ES-I3 (cell line): ENCODE data around the gene TMEM266.

Source experiments
- H3K36me3 ChIP-seq: 2 replicates; pipeline ENCODE4 v1.6.1; 2013; ENCODE audit warnings: mild to moderate bottlenecking, low read length, control low read depth, moderate library complexity; ENCODE audit not compliant: insufficient read depth
- H3K4me1 ChIP-seq: 2 replicates; pipeline ENCODE4 v1.6.1; 2013; ENCODE audit warnings: mild to moderate bottlenecking, control low read depth, low read length; ENCODE audit not compliant: insufficient read depth
- H3K9ac ChIP-seq: 2 replicates; pipeline ENCODE4 v1.6.1; 2013; ENCODE audit warnings: low read depth, mild to moderate bottlenecking, low read length, moderate library complexity
- H3K9me3 ChIP-seq: 2 replicates; pipeline ENCODE4 v1.6.1; 2013; ENCODE audit warnings: mild to moderate bottlenecking, low read length, moderate library complexity; ENCODE audit not compliant: control insufficient read depth, insufficient read depth

Gene TMEM266

DNA sequence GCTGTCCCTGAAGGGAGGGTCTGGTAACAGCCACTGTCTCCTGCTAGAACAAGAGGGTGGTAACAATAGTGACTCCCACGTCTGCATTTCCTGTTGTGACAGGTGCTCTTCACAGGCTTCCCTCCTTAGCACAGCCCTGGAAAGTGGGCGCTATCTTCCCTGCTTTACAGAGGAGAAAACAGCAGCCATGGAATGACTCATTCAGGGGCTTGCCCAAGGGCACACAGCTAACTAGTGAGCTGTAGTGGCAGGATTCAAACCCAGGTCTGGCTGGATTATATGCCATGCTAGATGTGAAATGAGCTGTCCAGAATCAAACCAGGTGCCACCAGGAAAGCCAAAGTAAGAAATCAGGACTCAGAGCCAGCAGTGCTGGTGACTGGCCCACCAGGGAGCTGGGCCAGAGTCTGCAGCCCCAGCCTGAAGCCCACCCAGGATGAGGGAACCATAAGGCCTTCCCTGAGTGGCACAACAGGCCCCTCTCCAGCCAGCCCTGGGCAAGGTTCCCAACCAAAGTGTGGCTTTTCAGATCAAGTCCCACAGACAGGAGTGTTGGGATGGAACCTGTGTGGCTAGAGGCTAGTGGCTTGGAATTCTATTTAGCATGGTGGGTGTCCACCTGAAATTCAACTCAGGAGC, 149.1 kb downstream of the TMEM266 start:
- Histone ChIP-seq H3K9ac (no peak overlapping the region), H3K9me3 (no peaks in the 10 kb centered on the region), H3K36me3 (no peaks in the 10 kb centered on the region; the same call in 1 of the 2 replicates), H3K4me1 (no peaks in the 10 kb centered on the region)

DNA sequence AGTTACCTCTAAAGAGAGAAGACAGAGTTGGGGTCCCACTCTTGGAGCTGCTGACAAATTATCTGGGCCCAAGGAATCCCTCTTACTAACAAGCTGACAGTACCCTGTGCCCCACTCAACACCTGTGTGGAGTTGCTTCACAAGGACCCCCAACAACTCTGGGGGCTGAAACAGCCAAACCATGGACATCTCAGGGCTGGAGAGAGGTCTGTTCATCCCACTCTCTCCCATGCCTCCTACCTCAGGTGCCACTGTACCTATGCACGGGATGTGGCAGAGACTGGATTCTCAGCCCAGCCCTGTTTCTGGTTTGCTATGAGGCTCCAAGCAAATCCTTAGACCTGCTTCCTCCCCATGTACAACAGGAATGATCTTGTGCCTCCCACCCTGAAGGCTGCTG, 149.7 kb downstream of the TMEM266 start:
- Histone ChIP-seq H3K36me3 (no peaks in the 10 kb centered on the region; the same call in 1 of the 2 replicates), H3K9me3 (no peaks in the 10 kb centered on the region), H3K4me1 (no peaks in the 10 kb centered on the region)

DNA sequence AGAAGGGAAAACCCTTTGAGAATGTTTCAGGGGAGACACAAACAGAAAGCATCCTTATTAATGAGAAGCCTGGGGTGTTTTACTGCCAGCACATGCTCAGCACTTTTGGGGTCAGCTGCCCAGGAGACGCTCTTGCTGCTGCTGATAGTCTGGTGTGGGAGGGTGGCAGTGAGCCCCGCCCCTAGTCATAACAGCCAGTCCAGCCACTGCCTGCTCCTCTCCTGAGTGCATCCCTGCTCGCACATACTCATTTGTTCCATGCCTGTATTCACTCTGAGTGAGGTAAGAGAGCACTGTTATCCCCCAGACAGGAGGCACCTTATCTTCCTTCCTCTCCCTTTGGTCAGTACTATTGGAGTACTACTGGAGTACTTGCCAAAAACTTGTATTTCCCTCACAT, 150.2 kb downstream of the TMEM266 start:
- no peaks in the 10 kb centered on the region; the same call in 1 of the 2 replicates for H3K36me3 ChIP-seq

More for the DNA sequence above, 149.7 kb downstream of the TMEM266 start:
- no peak overlapping the region for H3K9ac ChIP-seq

DNA sequence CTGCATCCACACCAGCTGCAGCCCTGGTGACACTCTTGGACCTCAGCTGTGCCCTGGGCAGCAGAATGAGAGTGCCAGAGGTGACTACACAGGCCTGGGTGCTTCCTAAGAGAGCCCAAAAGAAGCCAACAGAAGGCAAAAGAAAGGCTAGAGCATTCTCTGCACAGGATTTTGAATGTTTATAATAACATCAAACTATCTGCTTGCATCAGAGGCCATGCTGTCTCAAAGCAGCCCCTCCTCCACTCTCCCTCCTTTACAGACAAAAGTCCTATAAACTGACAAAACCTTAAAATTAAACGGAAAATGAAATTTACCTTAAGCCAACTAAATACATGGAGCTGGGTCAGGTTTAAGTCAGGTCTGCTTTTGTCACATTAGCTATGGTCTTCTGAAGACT, 155.8 kb downstream of the TMEM266 start:
- Histone ChIP-seq H3K4me1 (no peaks in the 10 kb centered on the region), H3K9me3 (no peaks in the 10 kb centered on the region; the same call in 1 of the 2 replicates), H3K9ac (no peak overlapping the region), H3K36me3 (no peaks in the 10 kb centered on the region; the same call in 1 of the 2 replicates)

More for the DNA sequence above, 150.2 kb downstream of the TMEM266 start:
- Histone ChIP-seq H3K9me3 (no peaks in the 10 kb centered on the region), H3K4me1 (no peaks in the 10 kb centered on the region), H3K9ac (no peak overlapping the region)

DNA sequence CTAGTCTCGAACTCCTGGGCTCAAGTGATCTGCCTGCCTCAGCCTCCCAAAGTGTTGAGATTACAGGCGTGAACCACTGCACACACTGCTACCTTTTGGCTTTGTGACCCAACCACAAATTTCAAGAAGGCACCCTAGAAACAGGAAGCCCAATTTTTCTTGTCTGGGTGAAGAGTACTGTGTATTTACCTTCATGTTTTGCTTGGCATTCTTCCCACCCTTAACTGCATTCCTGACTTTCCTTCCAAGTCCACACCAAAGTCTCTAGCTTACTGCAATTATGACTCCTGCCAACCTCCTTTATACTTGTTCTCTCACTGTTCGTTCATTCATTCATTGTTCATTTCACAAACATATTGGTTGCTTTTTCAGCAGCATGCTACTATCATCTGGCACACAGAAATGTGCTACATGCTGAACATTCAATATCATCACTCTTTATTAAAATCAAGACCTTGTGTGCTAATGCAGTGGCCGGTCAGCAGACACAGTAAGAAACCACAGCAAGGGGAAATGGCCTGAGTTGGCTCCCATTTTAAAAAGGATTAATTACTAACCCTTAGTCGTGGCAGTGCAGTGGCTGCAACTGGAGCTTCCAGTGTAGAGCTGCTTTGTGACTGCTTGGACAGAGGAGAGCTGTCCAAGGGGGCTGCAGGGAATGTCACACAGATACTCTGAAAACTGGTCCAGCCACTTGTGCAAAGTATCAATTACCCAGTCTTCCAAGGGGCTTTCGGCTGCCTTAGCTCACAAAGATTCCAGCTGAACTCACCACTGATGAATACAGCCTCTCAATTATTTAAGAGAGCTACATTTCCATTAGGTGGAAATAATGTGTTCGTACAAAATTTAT, 157.5 kb downstream of the TMEM266 start:
- Histone ChIP-seq H3K4me1 (no peaks in the 10 kb centered on the region), H3K36me3 (no peaks in the 10 kb centered on the region; the same call in 1 of the 2 replicates), H3K9me3 (no peaks in the 10 kb centered on the region; the same call in 1 of the 2 replicates), H3K9ac (no peak overlapping the region)

DNA sequence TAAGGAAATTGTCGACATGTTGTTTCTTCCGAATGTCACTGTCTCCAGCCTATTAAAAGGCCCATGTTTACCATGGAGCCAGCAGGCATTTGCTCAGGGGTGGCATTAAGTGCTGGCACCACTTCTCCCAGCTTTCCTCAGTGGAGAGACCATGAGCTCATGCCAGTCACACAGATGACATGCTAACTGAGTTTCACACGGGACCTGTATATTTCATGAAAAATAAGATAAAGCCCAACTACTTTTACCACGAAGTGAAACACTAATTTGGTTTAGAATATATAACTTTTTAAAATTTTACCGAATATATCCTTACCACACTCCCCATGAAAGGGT, 158.1 kb downstream of the TMEM266 start:
- H3K36me3 ChIP-seq = no peaks in the 10 kb centered on the region; the same call in 1 of the 2 replicates
- H3K9ac ChIP-seq = no peak overlapping the region
- no peaks in the 10 kb centered on the region for H3K4me1 ChIP-seq
- no peaks in the 10 kb centered on the region; the same call in 1 of the 2 replicates for H3K9me3 ChIP-seq

DNA sequence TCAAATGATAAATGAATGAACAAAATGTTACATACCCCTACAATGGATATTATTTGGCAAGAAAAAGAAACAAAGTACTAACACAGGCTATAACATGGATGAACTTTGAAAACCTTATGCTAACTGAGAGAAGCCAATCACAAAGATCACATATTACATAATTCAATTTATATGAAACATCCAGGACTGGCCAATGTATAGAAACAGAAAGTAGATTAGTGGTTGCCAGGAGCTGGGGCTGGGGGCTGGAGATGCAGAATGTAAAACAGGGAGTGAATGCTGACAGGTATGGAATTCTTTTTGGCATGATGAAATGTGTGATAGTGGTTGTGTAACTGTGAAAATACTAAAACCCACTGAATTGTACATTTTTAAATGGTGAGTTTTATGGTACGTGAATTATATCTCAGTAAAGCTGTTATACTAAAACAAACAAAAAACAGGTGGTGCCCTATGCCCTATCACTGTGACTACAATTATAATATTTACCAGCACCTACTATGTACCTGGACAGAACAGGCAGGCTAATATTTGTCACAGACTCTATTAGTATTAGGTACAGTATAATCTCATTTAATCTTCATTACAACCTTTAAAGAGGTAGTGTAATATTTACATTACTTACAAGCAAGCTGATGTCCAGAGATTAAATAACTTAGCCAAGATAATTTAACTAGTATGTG, 161.4 kb downstream of the TMEM266 start:
- no peaks in the 10 kb centered on the region; the same call in 1 of the 2 replicates for H3K36me3 ChIP-seq
- H3K9ac ChIP-seq = no peak overlapping the region
- no peaks in the 10 kb centered on the region; the same call in 1 of the 2 replicates for H3K9me3 ChIP-seq
- H3K4me1 ChIP-seq = no peaks in the 10 kb centered on the region

DNA sequence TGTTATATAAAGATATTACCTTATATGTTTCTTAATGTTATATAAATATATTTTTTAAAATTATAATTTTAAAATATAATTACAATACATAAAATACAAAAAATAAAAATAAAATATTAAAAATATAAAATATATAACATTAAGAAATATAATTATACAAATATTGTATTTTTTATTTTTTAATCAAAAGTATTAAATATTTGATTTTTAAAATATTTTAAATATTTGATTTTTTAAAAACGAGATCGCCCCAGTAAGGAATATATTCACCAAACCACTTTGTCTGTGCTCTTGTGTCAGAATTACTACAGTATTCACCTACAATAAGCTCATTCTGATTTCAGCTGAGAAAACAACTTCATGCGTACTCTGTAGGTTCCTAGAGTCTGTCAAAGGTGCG, 162.4 kb downstream of the TMEM266 start:
- Histone ChIP-seq H3K9ac (no peak overlapping the region), H3K36me3 (no peaks in the 10 kb centered on the region; the same call in 1 of the 2 replicates)

DNA sequence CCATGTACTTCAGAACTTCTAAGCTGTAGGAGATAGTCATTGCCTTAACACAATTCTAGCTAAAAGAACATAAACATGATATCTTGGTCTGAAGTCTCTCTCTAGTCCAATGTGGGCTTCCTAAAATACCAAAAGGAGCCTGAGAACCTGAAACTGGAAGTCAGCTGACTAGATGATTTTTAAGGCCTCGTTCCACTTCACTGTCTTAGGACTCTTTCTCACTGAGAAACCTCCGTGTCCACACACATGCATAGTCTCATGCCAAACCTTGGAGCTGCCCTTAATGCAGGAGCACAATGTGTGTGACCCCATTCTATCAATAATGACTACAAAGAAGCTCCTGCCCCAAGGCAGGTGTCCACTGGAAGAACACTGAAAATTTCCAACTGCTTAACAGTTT, 163.7 kb downstream of the TMEM266 start:
- no peaks in the 10 kb centered on the region for H3K4me1 ChIP-seq
- H3K36me3 ChIP-seq = no peaks in the 10 kb centered on the region; the same call in 1 of the 2 replicates
- H3K9me3 ChIP-seq = no peaks in the 10 kb centered on the region; the same call in 1 of the 2 replicates
- H3K9ac ChIP-seq = no peak overlapping the region

More for the DNA sequence above, 162.4 kb downstream of the TMEM266 start:
- no peaks in the 10 kb centered on the region for H3K4me1 ChIP-seq
- no peaks in the 10 kb centered on the region; the same call in 1 of the 2 replicates for H3K9me3 ChIP-seq

DNA sequence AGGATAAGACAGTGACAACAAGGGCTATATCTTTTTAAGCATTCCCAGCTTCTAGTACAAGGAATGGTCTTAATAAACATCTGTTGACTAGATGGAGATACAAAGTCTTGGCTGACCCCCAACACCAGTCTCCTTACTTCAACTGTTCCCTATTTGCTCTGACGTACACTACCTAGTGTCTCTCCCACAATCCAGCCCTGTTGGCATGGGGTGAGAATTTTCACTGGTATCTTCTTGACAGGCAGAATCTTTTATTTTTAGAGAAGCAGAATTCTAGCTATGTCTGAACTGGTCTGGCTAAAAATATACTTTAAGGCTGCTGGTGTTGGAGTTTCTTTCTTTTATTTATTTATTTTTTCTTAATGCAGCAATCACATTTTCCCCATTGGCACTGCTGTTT, 169.5 kb downstream of the TMEM266 start:
- H3K36me3 ChIP-seq = no peaks in the 10 kb centered on the region

DNA sequence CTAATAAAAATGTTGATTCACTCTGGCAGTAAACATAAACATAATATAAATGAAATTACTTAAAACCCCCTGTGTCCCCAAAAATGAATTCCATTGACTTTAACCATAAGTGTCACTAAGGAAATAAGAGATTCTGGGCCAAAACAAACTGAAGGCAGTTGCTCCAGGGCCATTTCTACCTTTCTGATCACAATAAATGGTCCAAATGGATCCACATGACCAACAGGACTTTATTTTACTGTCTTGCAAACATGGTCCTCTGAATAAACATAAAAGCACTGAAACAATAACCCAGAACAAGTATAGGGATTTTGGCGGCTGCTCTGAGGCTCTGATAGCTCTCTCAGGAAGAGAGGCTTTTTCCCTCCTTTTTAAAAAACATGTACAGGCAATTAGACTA, 174.1 kb downstream of the TMEM266 start:
- no peak overlapping the region for H3K9ac ChIP-seq
- H3K4me1 ChIP-seq = peaks cover 6% of the 10 kb centered on the region; the same call in 1 of the 2 replicates
- H3K9me3 ChIP-seq = no peaks in the 10 kb centered on the region
- H3K36me3 ChIP-seq = no peaks in the 10 kb centered on the region

More for the DNA sequence above, 169.5 kb downstream of the TMEM266 start:
- Histone ChIP-seq H3K9ac (no peak overlapping the region), H3K9me3 (no peaks in the 10 kb centered on the region), H3K4me1 (no peaks in the 10 kb centered on the region)

DNA sequence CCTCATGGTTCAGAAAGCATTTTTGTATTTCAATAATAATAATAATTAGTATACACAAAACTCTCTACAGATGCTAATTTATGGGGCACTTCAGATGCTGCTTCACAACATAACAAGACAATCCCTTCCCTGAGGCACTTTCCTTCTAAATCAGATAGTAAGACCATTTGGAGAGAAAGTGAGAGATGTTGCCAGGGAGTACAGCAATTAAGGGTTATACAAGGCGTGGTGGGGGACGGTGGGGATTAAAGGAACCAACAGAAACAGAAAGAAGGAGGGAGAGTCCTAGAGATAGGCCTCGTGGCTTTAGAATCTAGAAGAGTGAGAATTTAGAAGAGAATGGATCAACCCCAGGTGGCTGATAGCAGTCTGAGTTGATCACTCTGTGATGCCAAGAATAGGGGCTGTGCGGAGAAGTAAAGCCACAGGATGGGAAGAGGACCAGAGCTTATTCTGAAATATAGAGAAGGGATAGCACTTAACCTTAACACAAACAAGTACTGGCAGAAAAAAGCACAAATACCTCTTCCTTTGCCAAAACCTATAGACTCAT, 174.6 kb downstream of the TMEM266 start:
- no peak overlapping the region for H3K9ac ChIP-seq
- no peaks in the 10 kb centered on the region for H3K36me3 ChIP-seq
- H3K4me1 ChIP-seq = peaks cover 6% of the 10 kb centered on the region; the same call in 1 of the 2 replicates
- H3K9me3 ChIP-seq = no peaks in the 10 kb centered on the region

DNA sequence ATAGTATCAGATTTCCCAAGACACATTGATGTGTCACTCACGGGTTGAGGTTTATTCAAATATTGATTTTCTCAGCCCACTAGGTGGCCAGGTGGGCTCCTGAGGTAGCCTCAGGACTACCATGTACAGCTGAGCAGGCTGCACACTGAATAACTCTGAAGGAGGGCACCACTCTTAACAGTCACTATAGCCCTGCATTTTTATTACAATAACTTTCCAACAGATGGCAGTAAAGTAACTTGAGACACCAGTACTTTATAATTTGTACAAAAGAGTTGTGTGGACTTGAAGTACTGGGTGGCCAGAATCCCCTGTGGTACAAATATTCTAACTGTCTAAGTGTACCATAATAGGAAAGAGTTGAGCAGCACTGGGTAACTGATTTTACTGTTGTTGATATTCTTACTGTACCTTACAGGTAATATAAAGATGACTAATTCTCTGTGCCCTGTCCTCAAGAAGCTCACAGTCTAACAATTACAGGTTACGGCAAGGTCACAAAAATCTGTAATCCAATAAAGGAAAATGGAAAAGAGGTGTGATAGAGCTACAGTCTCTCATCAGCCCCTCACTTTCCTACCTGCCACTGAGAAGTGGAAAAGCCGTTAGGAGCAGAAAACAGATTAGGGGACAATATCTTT, 175.5 kb downstream of the TMEM266 start:
- Histone ChIP-seq H3K9me3 (no peaks in the 10 kb centered on the region), H3K36me3 (no peaks in the 10 kb centered on the region), H3K9ac (no peak overlapping the region), H3K4me1 (peaks cover 6% of the 10 kb centered on the region; the same call in 1 of the 2 replicates)
